GM21515 (cell line): ENCODE results near the gene ARHGAP12.
"Not testable (repeated sequence)": the region's sequence is repeated elsewhere in the genome, so short reads cannot be mapped to it uniquely, and the experiment has no call there.

Experiments
- ATAC-seq: cut with Tn5 transposase; IDR thresholded peaks from one replicate; pipeline ENCODE4 v1.9.1; 2021; ENCODE audit not compliant: unreplicated experiment

ARHGAP12 gene

DNA sequence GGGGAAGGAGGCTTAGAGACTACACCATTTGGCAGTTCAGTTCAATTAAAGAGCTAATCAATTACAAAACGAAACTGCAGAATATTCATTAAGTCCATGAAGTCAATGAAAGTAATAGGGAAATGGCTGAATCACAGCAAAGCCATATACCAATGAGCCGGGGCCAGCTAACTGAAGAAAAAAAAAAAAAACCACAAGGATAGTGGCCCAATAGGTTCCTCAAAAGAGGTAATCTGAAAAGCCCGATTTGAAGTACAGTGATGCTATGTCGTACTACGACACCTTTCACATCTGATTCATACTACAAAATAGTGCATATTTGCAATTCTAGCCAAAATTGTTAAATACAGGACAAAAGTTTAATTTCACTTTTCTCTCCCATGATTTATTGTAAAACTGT lies 2.5 kb downstream of the ARHGAP12 start:
- ATAC-seq: no peak

DNA sequence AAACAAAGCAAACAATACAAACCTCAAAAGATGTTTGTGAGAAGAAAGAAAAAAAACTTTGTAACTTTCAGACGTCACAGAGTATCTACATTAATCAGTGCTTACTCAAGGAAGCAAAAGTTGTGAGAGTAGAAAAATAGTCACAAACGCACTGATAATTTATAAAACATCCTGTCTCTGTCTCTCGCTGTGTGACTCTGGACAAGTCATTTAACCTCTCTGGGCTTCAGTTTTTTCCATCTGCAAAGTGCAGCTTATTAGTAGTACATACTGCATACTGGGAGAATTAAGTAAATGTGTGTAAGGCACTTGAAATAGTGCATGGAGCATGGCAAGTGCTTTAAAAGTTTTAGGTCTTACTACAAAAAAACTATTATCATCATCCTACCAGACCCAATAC lies 3.8 kb downstream of the ARHGAP12 start:
- no peak for ATAC-seq

DNA sequence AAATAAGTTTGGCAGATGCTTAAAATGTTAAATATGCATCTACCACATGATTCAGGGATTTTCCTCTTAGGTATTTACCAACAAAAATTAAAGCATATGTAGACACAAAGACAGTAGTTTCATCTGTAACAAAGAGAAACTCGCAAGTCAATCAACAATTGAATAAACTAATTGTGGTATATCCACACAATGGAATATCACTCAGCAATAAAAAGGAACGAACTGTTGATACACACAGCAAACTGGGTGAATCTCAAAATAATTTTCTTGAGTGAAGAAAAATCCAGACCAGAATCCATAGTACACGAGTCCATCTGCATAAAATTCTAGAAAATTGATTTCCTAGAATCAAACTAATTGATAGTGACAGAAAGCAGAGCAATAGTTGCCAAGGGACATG lies 5.2 kb downstream of the ARHGAP12 start:
- ATAC-seq: no peak

DNA sequence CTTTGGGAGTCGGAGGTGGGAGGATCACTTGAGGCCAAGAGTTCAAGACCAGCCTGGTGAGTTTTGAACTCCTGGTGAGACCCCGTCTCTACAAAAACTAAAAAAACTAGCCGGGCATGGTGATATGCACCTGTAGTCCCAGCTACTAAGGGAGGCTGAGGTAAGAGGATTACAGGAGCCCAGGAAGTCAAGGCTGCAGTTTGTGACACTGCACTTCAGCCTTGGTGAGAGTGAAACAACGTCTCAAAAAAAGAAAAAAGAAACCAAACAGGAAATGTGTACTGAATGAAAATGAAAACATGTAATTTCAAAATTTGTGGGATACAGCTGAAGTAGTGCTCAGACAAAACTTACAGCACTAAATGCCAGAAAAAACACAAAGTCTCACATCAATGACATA lies 7.6 kb downstream of the ARHGAP12 start:
- peak; percentile 73 for ATAC-seq

DNA sequence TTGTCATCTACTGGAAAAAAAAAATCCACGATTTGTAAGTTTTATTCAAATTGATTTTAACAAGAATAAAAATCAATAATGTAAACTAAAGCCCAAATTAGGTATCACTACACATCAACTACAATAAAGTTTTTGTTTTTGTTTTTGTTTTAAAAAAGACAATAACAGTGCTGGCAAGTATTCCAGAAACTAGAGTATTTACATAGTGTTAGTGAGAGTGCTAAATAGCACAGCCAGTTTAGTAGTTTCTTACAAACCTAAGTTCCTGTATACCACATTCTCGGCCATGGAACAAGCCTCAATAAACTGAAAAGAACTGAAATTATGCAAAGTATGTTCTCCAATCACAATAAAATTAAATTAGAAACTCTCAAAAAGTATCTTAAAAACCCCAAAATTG lies 8.1 kb downstream of the ARHGAP12 start:
- peak; percentile 61 for ATAC-seq

DNA sequence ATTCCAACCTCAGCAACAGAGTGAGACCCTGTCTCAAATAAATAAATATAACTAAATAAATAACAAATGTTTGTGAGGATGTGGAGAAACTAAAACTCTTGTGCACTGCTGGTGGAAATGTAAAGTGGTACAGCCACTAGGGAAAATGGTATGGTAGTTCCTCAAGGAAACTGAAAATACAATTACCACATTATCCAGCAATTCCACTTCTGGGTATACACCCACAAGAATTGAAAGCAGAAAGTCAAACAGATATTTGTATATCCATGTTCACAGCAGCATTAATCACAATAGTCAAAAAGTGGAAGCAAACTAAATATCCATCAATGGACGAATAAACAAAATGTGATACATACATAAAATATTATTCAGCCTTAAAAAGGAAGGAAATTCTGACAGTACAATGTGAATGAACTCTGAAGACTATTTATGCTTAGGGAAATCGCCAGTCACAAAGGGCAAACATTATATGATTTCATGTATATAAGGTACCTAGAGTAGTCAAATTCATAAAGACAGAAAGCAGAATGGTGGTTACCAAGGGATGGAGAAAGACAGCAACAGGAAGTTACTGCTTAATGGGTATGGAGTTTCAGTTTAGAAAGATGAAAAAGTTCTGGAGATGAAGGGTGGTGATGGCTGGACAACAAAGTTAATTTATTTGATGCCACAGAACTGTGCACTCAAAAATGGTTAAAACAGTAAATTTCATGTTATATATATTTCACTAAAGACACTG lies 9.8 kb downstream of the ARHGAP12 start:
- ATAC-seq: no peak

DNA sequence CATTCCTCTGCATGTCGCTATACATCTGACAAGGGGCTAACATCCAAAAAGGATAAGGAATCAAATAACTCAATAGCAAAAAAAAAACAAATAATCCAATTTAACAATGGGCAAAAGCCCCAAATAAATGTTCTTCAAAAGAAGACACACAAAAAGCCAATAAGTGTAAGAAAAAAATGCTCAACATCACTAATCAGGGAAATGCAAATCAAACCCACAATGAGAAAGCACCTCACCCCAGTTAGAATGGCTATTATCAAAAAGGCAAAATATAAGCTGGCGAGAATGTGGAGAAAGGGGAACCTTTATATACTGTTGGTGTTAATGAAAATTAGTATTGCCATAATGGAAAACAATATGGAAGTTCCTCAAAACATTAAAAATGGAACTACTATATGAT lies 14.3 kb downstream of the ARHGAP12 start:
- no peak for ATAC-seq

DNA sequence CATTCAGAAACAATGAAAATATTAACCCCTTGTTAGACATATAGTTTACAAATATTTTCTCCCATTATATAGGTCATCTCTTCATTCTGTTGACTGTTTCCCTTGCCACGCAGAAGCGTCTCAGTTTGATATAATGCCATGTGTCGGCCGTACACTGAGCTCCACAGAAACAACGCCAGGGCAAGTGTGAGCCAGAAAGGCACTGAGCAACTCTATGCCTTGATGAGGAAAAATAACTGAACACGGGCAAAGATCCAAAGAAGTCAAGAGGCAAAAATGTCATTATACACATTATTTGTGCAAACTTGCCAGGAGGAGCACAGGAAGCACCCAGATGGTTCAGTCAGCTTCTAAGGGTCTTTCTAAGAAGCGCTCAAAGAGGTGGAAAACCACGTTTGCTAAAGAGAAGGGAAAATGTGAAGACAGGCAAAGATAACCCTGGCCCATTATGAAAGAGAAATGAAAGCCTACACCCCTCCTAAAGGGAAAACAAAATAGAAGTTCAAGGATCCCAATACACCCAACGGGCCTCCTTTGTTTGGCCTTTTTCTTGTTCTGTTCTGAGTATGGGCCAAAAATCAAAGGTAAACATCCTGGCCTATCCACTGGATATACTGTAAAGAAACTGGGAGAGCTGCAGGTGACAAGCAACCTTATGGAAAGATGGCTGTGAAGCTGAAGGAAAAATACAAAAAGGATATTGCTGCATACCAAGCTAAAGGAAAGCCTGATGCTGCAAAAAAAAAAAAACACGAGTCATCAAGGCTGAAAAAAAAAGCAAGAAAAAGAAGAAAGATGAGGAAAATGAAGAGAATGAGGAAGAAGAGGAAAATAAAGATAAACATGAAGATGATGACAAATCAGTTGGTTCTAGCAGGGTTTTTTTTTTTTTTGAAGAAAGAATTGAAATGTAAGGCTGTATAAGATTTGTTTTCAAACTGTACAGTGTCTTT lies 15.5 kb downstream of the ARHGAP12 start:
- ATAC-seq: no peak

DNA sequence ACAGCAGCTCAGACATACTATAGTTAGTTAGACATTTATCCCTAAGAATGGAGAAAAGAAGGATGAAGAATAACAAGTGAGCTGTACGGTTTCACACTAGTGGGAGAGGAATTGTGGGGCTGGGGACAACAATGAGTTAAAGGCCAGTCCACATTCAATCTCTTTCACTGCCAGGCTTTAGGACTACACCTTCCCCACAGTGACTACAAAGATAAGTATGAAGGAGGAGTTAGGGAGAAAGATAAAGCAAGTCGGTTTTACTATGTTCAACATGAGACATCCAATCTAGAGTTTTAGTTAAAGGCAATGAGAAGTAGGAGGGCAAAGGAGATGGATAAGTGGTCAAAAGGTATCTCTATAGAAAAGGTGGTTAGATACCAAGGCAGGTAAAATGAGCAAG lies 16.3 kb downstream of the ARHGAP12 start:
- ATAC-seq: no peak

DNA sequence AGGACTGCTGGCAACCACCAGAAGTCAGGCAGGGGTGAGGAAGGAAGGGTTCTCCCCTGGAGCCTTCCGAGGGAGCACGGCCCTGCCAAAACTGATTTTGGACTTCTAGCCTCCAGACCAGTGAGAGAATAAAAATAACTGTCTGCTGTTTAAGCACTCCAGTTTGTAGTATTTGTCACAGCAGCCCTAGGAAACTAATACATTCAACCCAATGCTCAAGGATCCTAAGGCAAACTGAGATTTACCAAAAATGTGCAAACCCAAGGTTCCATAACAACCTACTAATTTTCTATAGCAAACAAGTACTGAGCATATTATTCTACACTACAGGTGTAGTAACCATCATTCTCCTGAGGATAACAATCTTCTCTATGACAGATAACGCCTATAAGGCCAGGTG lies 18.6 kb downstream of the ARHGAP12 start:
- ATAC-seq: no peak

DNA sequence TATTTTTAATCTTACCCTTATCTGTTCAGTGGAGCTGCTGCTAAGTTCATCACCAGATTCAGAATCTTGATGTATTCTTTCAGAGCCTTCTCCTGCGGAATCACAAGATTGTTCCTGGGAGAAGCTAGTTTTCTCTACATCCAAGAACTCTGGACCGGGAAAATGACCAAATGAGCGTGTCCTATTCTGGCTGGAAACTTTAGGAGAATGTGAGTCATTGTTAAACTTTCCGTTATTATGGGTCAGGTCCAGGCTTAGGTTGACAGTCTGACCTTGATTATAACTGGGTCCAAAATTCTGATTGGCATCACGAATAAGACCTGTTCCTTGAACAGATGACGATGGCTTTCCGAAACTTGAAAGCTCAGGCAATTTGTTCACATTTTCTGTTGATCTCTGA lies 20.5 kb downstream of the ARHGAP12 start:
- no peak for ATAC-seq

DNA sequence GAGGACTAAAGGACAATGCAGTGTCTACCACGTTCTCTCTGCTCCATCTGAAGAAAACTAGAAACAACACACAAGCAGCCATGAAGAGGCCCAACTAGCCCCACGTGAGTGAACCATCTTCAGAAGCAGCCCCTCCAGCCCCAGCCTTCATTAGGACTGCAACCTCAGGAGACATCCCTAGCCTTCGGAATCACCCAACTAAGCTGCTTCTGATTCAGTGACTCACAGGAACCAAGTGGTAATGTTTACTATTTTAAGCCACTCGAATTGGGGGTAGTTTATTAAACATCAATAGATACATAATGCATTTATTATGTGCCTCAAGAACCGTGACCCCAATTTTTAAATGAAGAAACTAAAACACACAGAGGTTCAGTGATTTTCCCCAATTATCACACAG lies 22.6 kb downstream of the ARHGAP12 start:
- no peak for ATAC-seq

DNA sequence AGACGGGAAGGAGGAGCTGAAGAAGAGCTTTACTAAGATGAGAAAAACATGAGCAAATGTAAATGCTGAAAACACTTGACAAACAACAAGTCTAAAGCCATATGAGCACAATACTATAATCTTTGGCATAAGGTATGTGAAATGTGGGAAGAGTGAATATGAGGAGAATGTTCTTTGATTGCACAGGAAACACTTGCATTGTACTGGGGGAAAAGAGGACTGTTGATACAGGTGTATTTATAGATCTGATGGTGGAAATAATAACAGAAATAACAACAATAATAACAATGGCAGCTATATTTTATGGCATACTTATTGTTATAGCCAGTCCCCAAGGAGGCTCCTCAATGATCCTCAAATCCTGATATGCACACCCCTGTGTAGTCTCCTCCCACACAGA lies 23.0 kb downstream of the ARHGAP12 start:
- ATAC-seq: no peak

DNA sequence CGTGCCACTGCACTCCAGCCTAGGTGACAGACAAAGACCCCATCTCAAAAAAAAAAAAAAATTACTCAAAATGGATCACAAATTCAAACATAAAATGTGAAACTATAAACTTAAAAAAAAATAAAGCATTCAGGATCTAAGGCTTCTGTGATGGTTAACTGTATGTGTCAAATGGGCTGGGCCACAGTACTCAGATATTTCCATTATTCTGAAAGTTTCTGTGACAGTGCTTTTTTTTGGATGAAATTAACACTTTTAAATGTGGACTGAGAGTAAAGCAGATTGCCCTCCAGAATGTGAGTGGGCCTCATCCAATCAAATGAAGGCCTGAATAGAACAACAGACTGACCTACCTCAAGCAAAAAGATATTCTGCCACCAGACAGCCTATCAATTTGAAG lies 26.0 kb downstream of the ARHGAP12 start:
- ATAC-seq: no peak

DNA sequence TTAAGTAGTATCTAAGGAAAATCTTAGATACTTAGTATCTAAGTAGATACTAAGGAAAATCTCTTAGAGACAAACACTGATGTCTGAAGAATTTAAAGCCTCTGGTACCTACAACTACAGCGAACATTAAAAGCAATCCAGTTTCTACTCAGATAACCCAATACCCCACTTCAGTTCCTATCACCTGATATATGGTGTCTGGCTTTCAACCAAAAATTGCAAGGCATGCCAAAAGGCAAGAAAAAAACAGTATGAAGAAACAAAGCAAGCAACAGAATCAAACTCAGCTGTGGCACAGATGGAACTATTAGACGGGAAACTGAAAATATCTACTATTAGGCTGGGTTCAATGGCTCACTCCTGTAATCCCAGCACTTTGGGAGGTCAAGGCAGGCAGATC lies 31.1 kb downstream of the ARHGAP12 start:
- no peak for ATAC-seq

DNA sequence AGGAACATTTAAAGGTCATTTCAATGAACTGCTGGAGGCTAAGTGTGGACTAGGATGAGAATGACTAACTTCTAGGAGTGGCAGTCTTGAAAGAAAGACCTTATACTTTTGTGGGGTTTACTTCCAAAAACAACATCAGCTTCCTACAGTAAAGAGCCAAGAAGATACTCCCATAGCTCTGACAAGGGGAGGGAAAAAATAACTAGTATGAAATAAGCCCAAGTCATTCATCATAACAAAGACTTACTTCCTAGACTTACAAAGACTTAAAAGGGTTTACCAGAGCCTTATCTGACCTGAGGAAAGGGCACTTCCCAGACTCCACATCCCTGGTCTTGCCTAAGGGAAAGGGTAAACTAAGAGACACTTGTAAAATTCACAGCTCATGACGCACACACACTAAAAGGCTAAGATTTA lies 31.7 kb downstream of the ARHGAP12 start:
- no peak for ATAC-seq

DNA sequence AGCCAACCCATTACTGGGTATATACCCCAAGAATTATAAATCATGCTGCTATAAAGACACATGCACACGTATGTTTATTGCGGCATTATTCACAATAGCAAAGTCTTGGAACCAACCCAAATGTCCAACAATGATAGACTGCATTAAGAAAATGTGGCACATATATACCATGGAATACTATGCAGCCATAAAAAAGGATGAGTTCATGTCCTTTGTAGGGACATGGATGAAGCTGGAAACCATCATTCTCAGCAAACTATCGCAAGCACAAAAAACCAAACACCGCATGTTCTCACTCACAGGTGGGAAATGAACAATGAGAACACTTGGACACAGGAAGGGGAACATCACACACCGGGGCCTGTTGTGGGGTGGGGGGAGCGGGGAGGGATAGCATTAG lies 32.9 kb downstream of the ARHGAP12 start:
- ATAC-seq: not testable (repeated sequence)

DNA sequence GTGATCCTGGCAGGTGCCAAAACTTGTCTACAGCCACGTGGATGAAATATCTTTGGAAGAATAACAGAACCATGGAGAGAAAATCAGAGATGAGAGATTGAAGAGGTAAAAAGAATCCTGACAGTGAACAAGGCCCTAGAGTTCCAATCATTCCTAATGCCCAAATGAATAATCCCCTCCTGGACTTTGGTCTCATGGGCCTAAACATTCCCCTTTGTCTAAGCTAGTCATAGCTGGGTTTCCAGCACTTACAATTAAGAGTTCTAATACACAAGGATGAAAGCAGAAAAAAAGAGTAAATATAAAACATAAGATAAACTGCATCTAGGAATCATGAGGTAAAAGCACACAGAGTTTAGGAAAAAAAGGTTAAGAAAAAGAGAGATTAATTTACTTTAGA lies 40.2 kb downstream of the ARHGAP12 start:
- ATAC-seq: no peak

DNA sequence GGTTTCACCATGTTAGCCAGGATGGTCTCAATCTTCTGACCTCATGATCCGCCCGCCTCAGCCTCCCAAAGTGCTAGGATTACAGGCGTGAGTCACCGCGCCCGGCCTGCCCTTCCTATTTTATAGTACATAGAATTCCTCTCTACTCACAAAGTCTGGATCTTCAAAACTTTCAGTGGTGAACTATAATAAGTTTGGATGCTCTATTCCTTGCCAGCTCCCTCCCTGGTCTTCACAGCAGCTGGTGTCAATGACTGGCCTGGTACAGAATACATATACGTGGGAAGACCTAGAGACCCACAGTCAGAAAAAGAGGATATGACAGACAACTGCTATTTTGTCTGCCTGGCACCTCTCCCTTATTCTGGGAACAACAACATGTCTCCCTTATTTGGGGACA lies 40.8 kb downstream of the ARHGAP12 start:
- no peak for ATAC-seq

DNA sequence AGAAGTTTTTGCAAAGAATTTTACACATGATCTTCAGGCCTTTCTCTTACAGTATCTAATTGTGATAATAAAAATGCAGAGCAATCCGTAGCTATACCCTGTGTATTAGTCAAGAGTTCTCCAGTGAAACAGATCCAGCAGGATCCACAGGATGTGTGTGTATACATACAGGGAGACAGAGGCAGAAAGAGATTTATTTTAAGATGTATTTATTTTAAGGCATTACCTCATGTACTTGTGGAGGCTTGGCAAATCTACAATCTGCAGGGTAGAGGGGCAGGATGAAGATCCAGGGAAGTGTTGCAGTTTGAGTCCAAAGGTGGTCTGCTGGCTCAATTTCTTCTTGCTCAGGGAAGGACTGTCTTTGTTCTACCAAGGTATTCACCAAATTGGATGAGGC lies 41.7 kb downstream of the ARHGAP12 start:
- no peak for ATAC-seq

DNA sequence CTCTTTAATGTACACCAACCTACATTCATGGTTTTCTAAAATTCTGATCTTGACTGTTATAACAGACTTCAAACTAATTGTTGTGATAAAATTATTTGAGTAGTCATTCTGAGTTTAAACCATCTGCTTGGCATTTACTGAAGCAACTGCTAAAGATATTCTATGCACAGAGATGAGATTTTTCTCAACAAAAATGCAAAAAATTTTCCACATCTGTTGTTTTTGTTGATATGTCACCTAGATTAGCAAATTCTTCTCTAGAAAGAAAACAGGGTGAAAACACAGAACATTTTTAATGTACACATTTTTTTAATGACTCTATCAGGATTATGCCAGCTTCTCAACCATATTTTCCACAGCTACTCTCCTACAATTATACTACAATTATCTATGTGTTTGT lies 42.7 kb downstream of the ARHGAP12 start:
- ATAC-seq: no peak

DNA sequence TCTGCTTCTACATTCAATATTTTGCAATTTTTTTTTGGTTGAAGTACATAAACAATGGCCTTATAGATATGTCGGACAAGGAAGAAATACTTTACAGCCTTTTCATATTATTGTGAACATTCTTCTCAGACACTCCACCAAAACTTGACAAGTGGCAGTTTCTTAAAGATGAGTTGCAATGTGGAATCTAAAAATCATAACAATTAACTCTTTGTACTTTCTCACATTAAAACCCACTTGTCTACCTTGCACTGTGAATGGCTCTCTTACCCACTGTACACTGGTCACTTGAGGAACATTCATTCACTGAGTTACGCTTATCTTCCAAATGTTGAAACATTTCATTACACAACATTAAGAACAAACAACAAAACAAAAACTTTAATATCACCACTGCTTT lies 44.2 kb downstream of the ARHGAP12 start:
- ATAC-seq: no peak
